HepG2 (cell line): ENCODE data around the gene QPCT. TPM values are rescaled to one million over a fixed set of nuclear protein-coding genes. Genes with fewer than 3 reads are reported as not detected.

ENCODE experiments used
- CENPBD1 ChIP-seq: sonication (generic); formaldehyde crosslinking; IDR thresholded peaks from 2 replicates; pipeline ENCODE4 v1.8.0; 2022; ENCODE audit warnings: missing genetic modification reagents, low read depth, mild to moderate bottlenecking, borderline replicate concordance
- GPBP1L1 ChIP-seq: sonication (generic); formaldehyde crosslinking; IDR thresholded peaks from 2 replicates; pipeline ENCODE4 v1.5.0; 2020; ENCODE audit warnings: mild to moderate bottlenecking, missing genetic modification reagents
- KAT7 ChIP-seq: IDR thresholded peaks from 2 replicates; pipeline ENCODE4 v1.6.1; 2018; ENCODE audit warnings: borderline replicate concordance, missing compliant biosample characterization
- KMT2A ChIP-seq: sonication (generic); formaldehyde crosslinking; IDR thresholded peaks from 2 replicates; pipeline ENCODE4 v1.4.0; 2020; ENCODE audit warnings: missing genetic modification reagents
- MAZ ChIP-seq, 2 experiments: sonication (generic) in 1 of 2; formaldehyde crosslinking in 1 of 2; IDR thresholded peaks; 2 replicates each; pipeline versions ENCODE4 v1.5.0 to v1.6.1; 2012 to 2020; ENCODE audit warnings: low read depth in 2 of 2, mild to moderate bottlenecking in 2 of 2, borderline replicate concordance in 1 of 2, improper control_type of control experiment in 1 of 2, low read length in 1 of 2, missing genetic modification reagents in 1 of 2, moderate library complexity in 1 of 2
- MIER3 ChIP-seq: IDR thresholded peaks from 2 replicates; pipeline ENCODE4 v1.6.1; 2016; ENCODE audit warnings: missing compliant biosample characterization, borderline replicate concordance
- PLSCR1 ChIP-seq: sonication (generic); formaldehyde crosslinking; IDR thresholded peaks from 2 replicates; pipeline ENCODE4 v1.5.0; 2020; ENCODE audit warnings: missing genetic modification reagents, mild to moderate bottlenecking, borderline replicate concordance
- REL ChIP-seq: sonication (generic); formaldehyde crosslinking; conservative IDR thresholded peaks from 2 replicates; pipeline ENCODE4 v1.8.0; 2022; ENCODE audit warnings: mild to moderate bottlenecking, missing genetic modification reagents, moderate library complexity
- RNF2 ChIP-seq: fragments of 450-650 bp; conservative IDR thresholded peaks from 2 replicates; pipeline ENCODE4 v1.6.1; 2016; ENCODE audit warnings: low read depth
- SUZ12 ChIP-seq: fragments of 150-350 bp; IDR thresholded peaks from 2 replicates; pipeline ENCODE4 v1.6.1; 2014; ENCODE audit warnings: low read depth, low read length
- ZBTB33 ChIP-seq: sonication (generic); formaldehyde crosslinking; IDR thresholded peaks from 2 replicates; pipeline ENCODE4 v1.4.0; 2020; ENCODE audit warnings: missing genetic modification reagents
- ZKSCAN5 ChIP-seq: sonication (generic); formaldehyde crosslinking; IDR thresholded peaks from 2 replicates; pipeline ENCODE4 v1.5.1; 2020; ENCODE audit warnings: mild to moderate bottlenecking, missing genetic modification reagents
- ZNF251 ChIP-seq: sonication (generic); formaldehyde crosslinking; IDR thresholded peaks from 2 replicates; pipeline ENCODE4 v1.9.0; 2021; ENCODE audit warnings: mild to moderate bottlenecking, missing genetic modification reagents
- ZNF34 ChIP-seq: sonication (generic); formaldehyde crosslinking; IDR thresholded peaks from 2 replicates; pipeline ENCODE4 v1.4.0; 2020; ENCODE audit warnings: mild to moderate bottlenecking, missing genetic modification reagents, borderline replicate concordance
- ZNF383 ChIP-seq: sonication (generic); formaldehyde crosslinking; IDR thresholded peaks from 2 replicates; pipeline ENCODE4 v1.4.0; 2020; ENCODE audit warnings: missing genetic modification reagents, mild to moderate bottlenecking, borderline replicate concordance
- ZNF512 ChIP-seq: sonication (generic); formaldehyde crosslinking; IDR thresholded peaks from 2 replicates; pipeline ENCODE4 v1.4.0; 2020; ENCODE audit warnings: mild to moderate bottlenecking, missing genetic modification reagents
- ZNF550 ChIP-seq: sonication (generic); formaldehyde crosslinking; IDR thresholded peaks from 2 replicates; pipeline ENCODE4 v1.4.0; 2020; ENCODE audit warnings: mild to moderate bottlenecking, missing genetic modification reagents, borderline replicate concordance
- ZNF639 ChIP-seq: conservative IDR thresholded peaks from 2 replicates; pipeline ENCODE4 v1.6.1; 2018; ENCODE audit warnings: missing genetic modification reagents
- polyA plus RNA-seq, 8 experiments: library from polyadenylated mRNA; depleted of rRNA in 3 of 8; stranded (reverse) in 7 of 8; unstranded in 1 of 8; fragments of >200 nt; fragmentation: Illumina TruSeq in 4 of 8; extraction: Trizol in 4 of 8; gene quantifications; 2 replicates each; pipeline versions ENCODE4 v1.2.1 to v1.2.3, GENCODE V29; 2011 to 2016; ENCODE audit warnings: low read depth in 4 of 8, missing spikeins in 1 of 8, mixed read lengths in 1 of 8; ENCODE audit not compliant: insufficient read depth in 1 of 8
- total RNA-seq, 5 experiments: library from RNA; depleted of rRNA; stranded (reverse); fragments of >200 nt; fragmentation: Illumina TruSeq; extraction: Trizol; gene quantifications; 2 replicates each; pipeline ENCODE4 v1.2.3, GENCODE V29; 2016; ENCODE audit warnings: low read depth in 1 of 5

QPCT gene
- total and polyA plus RNA-seq, 2 of the 13 experiments (the other 11 are each of a cell fraction or from before 2014, with no cell fraction given) = 0.77 to 1.2 TPM

GRCh38 chr2:37324786-37325624 is 19.4 kb upstream of the QPCT start, which contains the start of gene PRKD3 (continued):
- TF ChIP-seq GPBP1L1 (CRISPR knock-in tag) (no peak), KMT2A (0 out of 2 replicates have a peak, but pooled peaks have one; percentile 19), ZNF512 (CRISPR knock-in tag) (0 out of 2 replicates have a peak, but pooled peaks have one; percentile 26), REL (CRISPR knock-in tag) (no peak), ZNF251 (CRISPR knock-in tag) (no peak), CENPBD1 (CRISPR knock-in tag) (no peak), ZKSCAN5 (CRISPR knock-in tag) (no peak), ZNF34 (CRISPR knock-in tag) (0 out of 2 replicates have a peak, but pooled peaks have one; percentile 61), SUZ12 (no peak; the same call in 1 of the 2 replicates), PLSCR1 (CRISPR knock-in tag) (0 out of 2 replicates have a peak, but pooled peaks have one; percentile 19), ZNF383 (CRISPR knock-in tag) (no peak), MIER3 (CRISPR knock-in tag) (no peak), KAT7 (CRISPR knock-in tag) (no peak), ZNF550 (0 out of 2 replicates have a peak, but pooled peaks have one; percentile 62), MAZ (IDR thresholded peaks at IDR 0.05; ENCODE audit: borderline replicate concordance, low read depth, low read length) (no peak), MAZ (CRISPR knock-in tag; IDR thresholded peaks at IDR 0.05; ENCODE audit: low read depth) (no peak), RNF2 (peak; percentile 88), ZNF639 (CRISPR knock-in tag) (peak; percentile 14; the same call in 1 of the 2 replicates), ZBTB33 (no peak; the same call in 1 of the 2 replicates)
